Endometrial microvascular endothelial cells (primary cell): ENCODE measurements around the gene NBEA. TPM values are rescaled to one million over a fixed set of nuclear protein-coding genes. Genes with fewer than 3 reads are reported as not detected.

ENCODE experiments used
- in situ Hi-C: cut with HindIII; loops from 2 replicates; pipeline ENCODE4 v1.10.0; 2017; ENCODE audit warnings: low sequenced_read_pairs, low pct_unique_long_range_greater_than_20kb; ENCODE audit errors: inconsistent ontology term
- total RNA-seq: library from RNA; depleted of rRNA; stranded (reverse); fragments of >200 nt; gene quantifications from one replicate; pipeline ENCODE4 v1.2.3, GENCODE V29; 2015; ENCODE audit errors: inconsistent ontology term

NBEA gene
- total RNA-seq, 1 donor from 2014 or later, result 1.3 TPM

DNA sequence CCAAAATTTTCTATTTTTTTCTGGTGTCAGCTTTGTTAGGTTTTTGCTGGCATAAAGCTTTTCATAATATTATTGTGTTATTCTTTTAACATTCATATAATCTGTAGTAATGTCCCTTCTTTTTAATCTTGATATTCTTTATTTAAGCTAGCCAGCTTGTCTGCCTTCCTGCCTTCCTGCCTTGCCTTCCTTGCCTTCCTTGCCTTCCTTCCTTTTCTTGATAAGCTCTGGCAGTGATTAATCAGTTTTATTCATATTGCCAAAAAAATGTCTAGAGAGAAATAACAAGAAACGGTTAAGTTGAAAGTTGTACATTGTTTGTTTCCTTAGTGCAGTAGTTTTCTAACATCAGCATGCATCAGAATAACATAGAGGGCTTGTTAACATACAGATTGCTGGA is 277.0 kb downstream of the NBEA start:
- in situ Hi-C loops, result no loop called here

- in situ Hi-C loops, result no loop called here
Measured at GRCh38 chr13:35225159-35225558, 283.1 kb downstream of the NBEA start.

DNA sequence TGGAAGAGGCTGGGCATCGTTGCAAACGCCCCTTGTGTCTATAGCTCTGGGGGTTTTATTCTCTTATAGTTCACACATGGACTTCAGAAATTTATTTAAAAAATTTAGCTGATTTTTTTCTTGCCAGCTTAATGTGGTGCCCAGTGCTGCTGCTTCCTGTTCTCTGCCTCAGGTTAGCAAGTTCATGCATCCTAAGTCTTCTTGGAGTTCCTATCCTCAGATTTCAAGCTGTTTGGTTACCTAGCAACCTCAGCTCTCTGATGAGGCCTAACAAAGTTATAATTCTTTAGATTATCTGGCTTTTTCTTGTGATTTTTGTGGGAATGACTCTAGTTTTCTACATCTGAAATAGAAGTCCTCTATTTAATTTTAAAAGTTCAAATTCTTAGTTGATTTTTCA is 283.5 kb downstream of the NBEA start:
- in situ Hi-C loops, result no loop called here

- in situ Hi-C loops, result no loop called here
Measured at GRCh38 chr13:35228536-35228935, 286.5 kb downstream of the NBEA start.

DNA sequence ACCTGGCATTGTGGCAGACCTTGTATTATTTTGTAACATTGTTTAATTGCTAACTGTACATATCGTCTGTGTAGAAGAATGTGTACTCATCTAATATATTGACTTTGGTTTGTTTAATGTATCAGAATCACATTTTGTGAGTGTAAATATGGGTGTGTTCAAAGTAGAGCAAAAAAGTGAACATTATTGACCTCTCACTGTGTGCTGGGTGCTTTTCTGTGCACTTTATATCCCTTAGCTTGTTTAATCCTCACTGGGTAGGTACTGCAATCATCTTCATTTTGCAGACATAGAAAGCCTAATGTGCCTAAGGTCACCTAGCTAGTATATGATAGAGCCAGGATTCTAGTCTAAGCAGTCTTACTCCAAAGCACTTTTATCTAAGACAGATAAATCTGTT is 289.4 kb downstream of the NBEA start:
- in situ Hi-C loops, result no loop called here

DNA sequence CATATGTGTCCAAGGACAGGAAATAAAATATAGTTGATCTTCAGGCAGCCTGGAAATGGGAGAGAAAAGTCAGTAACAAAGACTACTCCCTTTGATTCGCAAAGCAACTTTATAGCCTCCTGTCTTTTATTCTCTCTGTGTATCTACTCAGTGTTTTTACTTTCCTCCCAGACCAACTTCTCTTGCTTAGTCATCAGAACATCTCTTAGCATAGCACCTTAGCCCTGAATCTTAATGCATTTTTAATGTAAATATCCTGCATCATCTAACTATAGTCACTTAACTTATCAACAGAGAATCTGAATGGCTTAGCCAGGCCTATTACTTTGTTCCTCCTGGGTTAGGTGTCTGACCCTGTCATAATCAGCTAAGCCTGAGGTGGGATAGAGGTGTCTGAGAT is 296.2 kb downstream of the NBEA start:
- in situ Hi-C loops, result no loop called here

DNA sequence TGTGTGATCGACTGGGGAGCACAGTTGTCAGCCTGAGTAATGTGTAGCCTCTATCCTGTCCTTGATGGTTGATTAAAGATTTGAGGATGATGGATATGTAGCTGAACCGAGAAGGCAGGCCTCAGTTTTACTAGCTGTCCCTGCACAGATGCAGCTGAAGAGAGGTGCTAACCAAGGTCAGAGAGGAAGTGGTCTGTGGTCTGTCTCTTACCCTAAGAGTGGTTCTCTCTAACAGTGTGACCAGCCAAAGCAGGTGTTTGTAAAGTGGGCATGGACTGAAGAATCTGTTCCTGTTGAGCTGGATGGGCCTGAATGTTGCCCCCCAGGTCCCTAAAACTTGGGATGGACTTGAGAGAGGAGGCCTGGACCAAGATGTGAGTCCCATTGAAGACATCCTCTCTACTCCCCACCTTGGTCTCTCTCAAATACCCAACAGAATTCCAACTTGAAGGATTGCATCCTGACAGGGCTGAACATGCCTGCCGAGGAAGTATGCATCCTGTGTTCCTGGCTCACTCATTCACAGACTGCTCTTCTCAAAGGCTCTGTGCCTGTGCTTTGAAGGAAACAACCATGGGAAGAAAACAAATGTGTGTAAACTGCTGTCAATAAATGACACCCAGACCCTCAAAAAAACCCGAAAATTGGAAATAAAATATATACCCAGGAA is 310.6 kb downstream of the NBEA start:
- in situ Hi-C loops, result no loop called here

GRCh38 chr13:35255241-35255640 is 313.2 kb downstream of the NBEA start:
- in situ Hi-C loops, result no loop called here

GRCh38 chr13:35256459-35257148 is 314.5 kb downstream of the NBEA start:
- in situ Hi-C loops, result no loop called here

DNA sequence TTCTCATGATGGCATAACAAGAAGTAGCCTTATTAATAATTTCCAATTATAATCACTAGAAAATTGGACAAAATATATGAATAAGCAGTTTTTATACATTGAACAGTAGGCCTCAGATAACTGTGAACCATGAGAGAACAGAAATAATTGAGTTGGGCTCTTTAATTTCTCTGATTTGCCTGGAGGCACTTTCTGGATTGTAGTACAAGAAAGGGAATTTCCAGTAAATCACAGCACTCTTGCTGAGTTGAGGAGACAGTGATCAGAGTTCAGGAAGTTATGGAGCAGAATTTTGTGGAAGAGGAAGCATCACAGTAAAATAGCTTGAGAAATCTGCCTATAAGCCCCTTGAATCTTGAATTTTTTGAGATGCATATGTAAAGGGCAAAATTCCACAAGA is 318.2 kb downstream of the NBEA start:
- in situ Hi-C loops, result no loop called here

DNA sequence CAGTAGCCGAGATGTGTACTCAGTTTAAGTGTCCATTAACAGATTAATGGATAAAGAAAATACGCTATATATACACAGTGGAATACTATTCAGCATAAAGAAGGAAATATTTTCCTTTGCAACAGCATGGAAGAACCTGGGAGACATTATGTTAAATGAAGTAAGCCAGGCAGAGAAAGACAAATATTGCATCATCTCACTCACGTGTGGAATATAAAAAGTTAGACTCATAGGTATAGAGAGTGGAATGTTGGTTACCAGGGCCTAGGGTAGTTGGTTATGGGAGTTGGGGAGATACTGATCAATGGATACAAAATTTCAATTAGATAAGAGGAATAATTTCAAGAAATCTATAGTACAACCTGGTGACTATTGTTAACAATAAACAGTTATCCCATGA is 324.3 kb downstream of the NBEA start:
- in situ Hi-C loops, result no loop called here

DNA sequence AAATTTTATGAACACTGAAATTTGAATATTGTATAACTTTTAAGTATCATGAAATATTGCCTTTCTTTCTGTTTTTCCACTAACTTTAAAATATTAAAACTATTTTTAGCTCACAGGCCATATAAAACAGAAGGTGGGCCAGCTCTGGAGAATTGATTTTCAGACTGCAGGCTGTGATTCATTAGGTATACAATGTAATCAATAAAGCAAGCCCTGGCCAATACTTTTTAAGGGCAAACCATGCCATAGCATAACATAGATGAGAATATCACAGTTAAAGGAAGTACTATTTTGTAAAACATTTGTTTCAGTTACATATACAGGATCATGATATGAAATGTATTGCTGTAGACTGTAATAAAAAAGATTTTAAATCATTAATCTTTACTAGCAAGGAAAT is 336.8 kb downstream of the NBEA start:
- in situ Hi-C loops, result no loop called here

- in situ Hi-C loops, result no loop called here
Measured at GRCh38 chr13:35279500-35279899, 337.4 kb downstream of the NBEA start.

DNA sequence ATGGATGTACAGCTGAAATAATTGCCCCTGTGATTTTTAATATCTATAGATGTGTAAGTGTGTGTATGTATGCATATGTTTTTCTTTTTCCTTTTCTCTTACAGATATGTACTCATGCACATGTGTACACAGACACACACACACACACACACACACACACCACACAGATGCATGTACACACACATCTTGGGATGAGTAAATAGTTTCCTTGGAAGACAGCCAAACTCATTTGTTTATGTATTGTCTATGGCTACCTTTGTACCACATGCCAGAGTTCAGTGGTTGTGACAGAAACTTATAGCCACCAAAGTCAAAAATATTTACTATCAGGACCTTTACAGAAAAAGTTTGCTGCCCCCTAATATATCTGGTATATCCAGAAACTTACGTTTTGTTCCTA is 341.8 kb downstream of the NBEA start:
- in situ Hi-C loops, result no loop called here

- in situ Hi-C loops, result no loop called here
Measured at GRCh38 chr13:35285677-35286076, 343.6 kb downstream of the NBEA start.

DNA sequence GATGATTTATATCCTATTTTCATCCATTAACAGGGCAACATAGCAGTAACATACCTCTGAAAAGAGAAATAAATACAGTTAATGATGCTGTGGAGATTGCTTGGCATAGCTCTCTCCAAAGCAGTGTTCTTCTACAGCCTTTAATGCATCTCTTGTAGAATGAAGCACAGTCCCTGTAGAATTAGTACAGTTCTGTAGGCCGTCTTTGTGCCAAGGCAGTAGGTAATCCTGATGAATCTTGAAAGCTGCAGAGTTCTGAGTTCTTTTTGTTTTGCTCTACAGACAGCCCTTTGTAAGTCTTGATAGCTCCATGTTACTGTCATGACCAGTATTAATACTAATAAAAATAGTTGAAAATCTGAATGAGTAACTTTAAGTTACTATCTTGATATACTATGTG is 350.3 kb downstream of the NBEA start:
- in situ Hi-C loops, result no loop called here

DNA sequence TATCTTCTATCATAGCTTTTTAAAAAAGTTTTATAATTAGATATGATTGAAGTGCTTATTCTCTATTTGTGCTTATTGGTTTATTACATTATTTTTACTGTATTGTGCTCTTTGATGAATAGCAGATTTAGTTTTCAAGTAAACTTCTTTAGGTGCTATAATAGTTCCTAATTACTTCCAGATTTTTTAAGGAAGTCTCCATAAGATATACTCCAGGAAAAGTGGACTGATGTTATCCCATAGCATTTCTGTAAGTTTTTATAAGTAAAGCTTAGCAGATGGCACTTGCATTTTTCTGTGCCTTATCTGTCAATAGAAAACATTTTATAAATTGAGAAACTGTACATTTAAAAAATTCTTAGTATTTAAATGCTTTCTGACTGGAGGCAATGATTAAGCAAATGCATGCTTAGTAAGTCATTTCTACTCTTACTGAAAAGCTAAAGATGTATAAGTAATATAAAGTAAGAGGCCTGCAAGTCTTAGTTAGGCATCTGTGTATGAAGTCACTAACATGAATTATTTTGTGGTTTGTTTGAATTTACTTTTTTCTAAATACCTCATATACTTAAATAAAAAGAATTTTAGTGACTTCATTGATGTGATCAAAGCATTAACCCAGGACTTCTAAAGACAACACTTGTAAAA is 351.6 kb downstream of the NBEA start:
- in situ Hi-C loops, result no loop called here

DNA sequence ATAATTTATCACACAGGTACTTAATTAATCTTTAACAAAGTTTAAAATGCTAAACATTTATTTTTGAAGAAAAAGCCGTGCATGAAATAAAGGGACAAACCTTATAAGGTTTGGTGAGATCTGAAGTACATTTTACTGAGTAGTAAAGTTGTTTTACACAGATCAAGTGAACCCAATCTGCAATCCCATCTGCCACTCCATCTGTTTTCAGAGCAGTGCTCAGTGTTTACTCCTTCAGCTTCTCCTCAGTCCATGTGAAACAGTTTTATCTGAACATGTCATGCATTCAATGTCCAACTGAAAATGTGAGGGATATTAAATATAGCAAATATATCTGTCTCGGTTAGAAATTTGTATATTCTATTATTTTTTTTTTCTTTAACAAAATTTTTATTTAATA is 367.6 kb downstream of the NBEA start:
- in situ Hi-C loops, result no loop called here

- in situ Hi-C loops, result no loop called here
Measured at GRCh38 chr13:35332134-35332533, 390.1 kb downstream of the NBEA start.

DNA sequence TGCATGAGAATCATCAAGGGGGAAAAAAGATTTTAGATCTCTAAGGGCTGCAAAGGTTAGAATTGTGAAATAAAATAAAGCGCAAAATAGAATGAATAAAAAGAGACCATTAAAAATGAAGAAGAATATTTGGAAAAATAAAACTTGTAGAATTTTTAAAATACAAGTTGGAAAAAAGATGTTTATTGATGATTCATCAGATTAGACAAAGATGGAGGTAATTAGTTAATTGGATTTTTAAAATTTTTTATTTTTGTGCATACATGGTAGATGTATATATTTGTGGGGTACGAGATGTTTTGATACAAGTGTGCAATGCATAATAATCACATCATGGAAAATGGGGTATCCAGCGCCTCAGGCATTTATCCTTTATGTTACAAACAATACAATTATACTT is 391.1 kb downstream of the NBEA start:
- in situ Hi-C loops, result no loop called here
